ENCODE measurements around the gene C10orf88. TPM values are rescaled to one million over a fixed set of nuclear protein-coding genes. Genes with fewer than 3 reads are reported as not detected.

The C10orf88 gene
- total and polyA plus RNA-seq, 2 experiments from 2014 or later = 5.6 to 11.1 TPM

DNA sequence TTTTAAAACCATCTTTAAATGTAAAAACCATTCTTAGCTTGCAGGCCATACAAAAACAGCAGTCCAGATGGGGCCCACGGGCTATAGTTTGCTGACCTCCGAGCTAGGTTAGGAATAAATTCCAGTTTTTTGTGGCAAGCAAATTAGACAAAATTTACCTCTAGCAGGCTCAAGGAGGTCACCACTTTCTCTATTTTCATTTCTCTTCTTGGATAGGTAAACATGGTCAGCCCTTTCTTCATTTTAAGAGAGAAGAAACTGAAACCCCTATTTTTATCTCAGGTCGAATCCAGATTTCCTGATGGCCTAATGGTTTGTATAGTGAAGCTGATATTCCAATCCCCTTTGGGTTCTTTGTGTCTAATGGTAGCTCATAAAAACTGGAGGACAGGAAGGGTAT lies 43.8 kb upstream of the C10orf88 start:
- Mint-ChIP-seq H3K4me3 (no peak overlapping the region), H3K9me3 (no peaks in the 10 kb centered on the region), H3K27me3 (ENCODE audit: insufficient read depth, low read depth, poor library complexity) (no peaks in the 10 kb centered on the region), H3K4me1 (peaks cover 9% of the 10 kb centered on the region; the same call in 2 of the 3 replicates), H3K27ac (no peak overlapping the region), H3K36me3 (ENCODE audit: low read depth) (peaks cover 22% of the 10 kb centered on the region)
- no peaks in the 10 kb centered on the region for H3K9me2 ChIP-seq (ENCODE audit: insufficient read depth)
- H3K27ac ChIP-seq (ENCODE audit: low read depth) = no peak overlapping the region
- H2AFZ ChIP-seq = no peak overlapping the region
- H3K79me2 ChIP-seq (replicated peaks; ENCODE audit: insufficient read depth) = peaks cover 40% of the 10 kb centered on the region
- no peak for ATAC-seq
- no peaks in the 10 kb centered on the region for H3K4me1 ChIP-seq (ENCODE audit: insufficient read depth)
- H4K20me1 ChIP-seq (replicated peaks; ENCODE audit: insufficient read depth) = peaks cover 28% of the 10 kb centered on the region
- H3K4me3 ChIP-seq = no peak overlapping the region
- no peaks in the 10 kb centered on the region for H3F3A ChIP-seq (replicated peaks; ENCODE audit: low read depth)
- DNase-seq (ENCODE audit: low spot score) = no peak
- H3K4me2 ChIP-seq = no peak overlapping the region
- peaks cover 3% of the 10 kb centered on the region; the same call in 1 of the 2 replicates for H3K36me3 ChIP-seq (ENCODE audit: insufficient read depth)
- TF ChIP-seq CREB1 (CRISPR knock-in tag; IDR thresholded peaks at IDR 0.05; ENCODE audit: low read depth) (no peak), NANOG (IDR thresholded peaks at IDR 0.05; ENCODE audit: borderline replicate concordance) (no peak), STAT1 (IDR thresholded peaks at IDR 0.05; ENCODE audit: unreplicated experiment) (no peak), ZNF114 (CRISPR knock-in tag; IDR thresholded peaks at IDR 0.05) (no peak), EZH2phosphoT487 (IDR thresholded peaks at IDR 0.05; ENCODE audit: unreplicated experiment) (no peak), JUNB (IDR thresholded peaks at IDR 0.05; ENCODE audit: unreplicated experiment) (no peak), ZNF331 (CRISPR knock-in tag; IDR thresholded peaks at IDR 0.05; ENCODE audit: low read depth) (no peak), EZH2 (IDR thresholded peaks at IDR 0.05; ENCODE audit: low read depth, unreplicated experiment) (no peak), POLR2AphosphoS5 (IDR thresholded peaks at IDR 0.05; ENCODE audit: low read depth) (no peak)
- TF ChIP-seq, protein P1, sequence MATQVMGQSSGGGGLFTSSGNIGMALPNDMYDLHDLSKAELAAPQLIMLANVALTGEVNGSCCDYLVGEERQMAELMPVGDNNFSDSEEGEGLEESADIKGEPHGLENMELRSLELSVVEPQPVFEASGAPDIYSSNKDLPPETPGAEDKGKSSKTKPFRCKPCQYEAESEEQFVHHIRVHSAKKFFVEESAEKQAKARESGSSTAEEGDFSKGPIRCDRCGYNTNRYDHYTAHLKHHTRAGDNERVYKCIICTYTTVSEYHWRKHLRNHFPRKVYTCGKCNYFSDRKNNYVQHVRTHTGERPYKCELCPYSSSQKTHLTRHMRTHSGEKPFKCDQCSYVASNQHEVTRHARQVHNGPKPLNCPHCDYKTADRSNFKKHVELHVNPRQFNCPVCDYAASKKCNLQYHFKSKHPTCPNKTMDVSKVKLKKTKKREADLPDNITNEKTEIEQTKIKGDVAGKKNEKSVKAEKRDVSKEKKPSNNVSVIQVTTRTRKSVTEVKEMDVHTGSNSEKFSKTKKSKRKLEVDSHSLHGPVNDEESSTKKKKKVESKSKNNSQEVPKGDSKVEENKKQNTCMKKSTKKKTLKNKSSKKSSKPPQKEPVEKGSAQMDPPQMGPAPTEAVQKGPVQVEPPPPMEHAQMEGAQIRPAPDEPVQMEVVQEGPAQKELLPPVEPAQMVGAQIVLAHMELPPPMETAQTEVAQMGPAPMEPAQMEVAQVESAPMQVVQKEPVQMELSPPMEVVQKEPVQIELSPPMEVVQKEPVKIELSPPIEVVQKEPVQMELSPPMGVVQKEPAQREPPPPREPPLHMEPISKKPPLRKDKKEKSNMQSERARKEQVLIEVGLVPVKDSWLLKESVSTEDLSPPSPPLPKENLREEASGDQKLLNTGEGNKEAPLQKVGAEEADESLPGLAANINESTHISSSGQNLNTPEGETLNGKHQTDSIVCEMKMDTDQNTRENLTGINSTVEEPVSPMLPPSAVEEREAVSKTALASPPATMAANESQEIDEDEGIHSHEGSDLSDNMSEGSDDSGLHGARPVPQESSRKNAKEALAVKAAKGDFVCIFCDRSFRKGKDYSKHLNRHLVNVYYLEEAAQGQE (IDR thresholded peaks at IDR 0.05; ENCODE audit: unreplicated experiment) = no peak
- TF ChIP-seq, protein P2, sequence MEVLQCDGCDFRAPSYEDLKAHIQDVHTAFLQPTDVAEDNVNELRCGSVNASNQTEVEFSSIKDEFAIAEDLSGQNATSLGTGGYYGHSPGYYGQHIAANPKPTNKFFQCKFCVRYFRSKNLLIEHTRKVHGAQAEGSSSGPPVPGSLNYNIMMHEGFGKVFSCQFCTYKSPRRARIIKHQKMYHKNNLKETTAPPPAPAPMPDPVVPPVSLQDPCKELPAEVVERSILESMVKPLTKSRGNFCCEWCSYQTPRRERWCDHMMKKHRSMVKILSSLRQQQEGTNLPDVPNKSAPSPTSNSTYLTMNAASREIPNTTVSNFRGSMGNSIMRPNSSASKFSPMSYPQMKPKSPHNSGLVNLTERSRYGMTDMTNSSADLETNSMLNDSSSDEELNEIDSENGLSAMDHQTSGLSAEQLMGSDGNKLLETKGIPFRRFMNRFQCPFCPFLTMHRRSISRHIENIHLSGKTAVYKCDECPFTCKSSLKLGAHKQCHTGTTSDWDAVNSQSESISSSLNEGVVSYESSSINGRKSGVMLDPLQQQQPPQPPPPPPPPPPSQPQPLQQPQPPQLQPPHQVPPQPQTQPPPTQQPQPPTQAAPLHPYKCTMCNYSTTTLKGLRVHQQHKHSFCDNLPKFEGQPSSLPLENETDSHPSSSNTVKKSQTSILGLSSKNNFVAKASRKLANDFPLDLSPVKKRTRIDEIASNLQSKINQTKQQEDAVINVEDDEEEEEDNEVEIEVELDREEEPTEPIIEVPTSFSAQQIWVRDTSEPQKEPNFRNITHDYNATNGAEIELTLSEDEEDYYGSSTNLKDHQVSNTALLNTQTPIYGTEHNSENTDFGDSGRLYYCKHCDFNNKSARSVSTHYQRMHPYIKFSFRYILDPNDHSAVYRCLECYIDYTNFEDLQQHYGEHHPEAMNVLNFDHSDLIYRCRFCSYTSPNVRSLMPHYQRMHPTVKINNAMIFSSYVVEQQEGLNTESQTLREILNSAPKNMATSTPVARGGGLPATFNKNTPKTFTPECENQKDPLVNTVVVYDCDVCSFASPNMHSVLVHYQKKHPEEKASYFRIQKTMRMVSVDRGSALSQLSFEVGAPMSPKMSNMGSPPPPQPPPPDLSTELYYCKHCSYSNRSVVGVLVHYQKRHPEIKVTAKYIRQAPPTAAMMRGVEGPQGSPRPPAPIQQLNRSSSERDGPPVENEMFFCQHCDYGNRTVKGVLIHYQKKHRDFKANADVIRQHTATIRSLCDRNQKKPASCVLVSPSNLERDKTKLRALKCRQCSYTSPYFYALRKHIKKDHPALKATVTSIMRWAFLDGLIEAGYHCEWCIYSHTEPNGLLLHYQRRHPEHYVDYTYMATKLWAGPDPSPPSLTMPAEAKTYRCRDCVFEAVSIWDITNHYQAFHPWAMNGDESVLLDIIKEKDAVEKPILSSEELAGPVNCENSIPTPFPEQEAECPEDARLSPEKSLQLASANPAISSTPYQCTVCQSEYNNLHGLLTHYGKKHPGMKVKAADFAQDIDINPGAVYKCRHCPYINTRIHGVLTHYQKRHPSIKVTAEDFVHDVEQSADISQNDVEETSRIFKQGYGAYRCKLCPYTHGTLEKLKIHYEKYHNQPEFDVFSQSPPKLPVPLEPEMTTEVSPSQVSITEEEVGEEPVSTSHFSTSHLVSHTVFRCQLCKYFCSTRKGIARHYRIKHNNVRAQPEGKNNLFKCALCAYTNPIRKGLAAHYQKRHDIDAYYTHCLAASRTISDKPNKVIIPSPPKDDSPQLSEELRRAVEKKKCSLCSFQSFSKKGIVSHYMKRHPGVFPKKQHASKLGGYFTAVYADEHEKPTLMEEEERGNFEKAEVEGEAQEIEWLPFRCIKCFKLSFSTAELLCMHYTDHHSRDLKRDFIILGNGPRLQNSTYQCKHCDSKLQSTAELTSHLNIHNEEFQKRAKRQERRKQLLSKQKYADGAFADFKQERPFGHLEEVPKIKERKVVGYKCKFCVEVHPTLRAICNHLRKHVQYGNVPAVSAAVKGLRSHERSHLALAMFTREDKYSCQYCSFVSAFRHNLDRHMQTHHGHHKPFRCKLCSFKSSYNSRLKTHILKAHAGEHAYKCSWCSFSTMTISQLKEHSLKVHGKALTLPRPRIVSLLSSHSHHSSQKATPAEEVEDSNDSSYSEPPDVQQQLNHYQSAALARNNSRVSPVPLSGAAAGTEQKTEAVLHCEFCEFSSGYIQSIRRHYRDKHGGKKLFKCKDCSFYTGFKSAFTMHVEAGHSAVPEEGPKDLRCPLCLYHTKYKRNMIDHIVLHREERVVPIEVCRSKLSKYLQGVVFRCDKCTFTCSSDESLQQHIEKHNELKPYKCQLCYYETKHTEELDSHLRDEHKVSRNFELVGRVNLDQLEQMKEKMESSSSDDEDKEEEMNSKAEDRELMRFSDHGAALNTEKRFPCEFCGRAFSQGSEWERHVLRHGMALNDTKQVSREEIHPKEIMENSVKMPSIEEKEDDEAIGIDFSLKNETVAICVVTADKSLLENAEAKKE (CRISPR knock-in tag; IDR thresholded peaks at IDR 0.05) = no peak
- TF ChIP-seq, protein P3, sequence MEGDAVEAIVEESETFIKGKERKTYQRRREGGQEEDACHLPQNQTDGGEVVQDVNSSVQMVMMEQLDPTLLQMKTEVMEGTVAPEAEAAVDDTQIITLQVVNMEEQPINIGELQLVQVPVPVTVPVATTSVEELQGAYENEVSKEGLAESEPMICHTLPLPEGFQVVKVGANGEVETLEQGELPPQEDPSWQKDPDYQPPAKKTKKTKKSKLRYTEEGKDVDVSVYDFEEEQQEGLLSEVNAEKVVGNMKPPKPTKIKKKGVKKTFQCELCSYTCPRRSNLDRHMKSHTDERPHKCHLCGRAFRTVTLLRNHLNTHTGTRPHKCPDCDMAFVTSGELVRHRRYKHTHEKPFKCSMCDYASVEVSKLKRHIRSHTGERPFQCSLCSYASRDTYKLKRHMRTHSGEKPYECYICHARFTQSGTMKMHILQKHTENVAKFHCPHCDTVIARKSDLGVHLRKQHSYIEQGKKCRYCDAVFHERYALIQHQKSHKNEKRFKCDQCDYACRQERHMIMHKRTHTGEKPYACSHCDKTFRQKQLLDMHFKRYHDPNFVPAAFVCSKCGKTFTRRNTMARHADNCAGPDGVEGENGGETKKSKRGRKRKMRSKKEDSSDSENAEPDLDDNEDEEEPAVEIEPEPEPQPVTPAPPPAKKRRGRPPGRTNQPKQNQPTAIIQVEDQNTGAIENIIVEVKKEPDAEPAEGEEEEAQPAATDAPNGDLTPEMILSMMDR (conservative IDR thresholded peaks at IDR 0.05; ENCODE audit: low read depth in 2 of 2) = no peak
- TF ChIP-seq, protein P4, sequence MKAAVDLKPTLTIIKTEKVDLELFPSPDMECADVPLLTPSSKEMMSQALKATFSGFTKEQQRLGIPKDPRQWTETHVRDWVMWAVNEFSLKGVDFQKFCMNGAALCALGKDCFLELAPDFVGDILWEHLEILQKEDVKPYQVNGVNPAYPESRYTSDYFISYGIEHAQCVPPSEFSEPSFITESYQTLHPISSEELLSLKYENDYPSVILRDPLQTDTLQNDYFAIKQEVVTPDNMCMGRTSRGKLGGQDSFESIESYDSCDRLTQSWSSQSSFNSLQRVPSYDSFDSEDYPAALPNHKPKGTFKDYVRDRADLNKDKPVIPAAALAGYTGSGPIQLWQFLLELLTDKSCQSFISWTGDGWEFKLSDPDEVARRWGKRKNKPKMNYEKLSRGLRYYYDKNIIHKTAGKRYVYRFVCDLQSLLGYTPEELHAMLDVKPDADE (IDR thresholded peaks at IDR 0.05) = no peak
- no peaks in the 10 kb centered on the region for H3K27me3 ChIP-seq (ENCODE audit: insufficient read depth)
